Measurements from ENCODE around the gene TFDP2. TPM values are rescaled to one million over a fixed set of nuclear protein-coding genes. Genes with fewer than 3 reads are reported as not detected.
"Not testable (repeated sequence)": the region's sequence is repeated elsewhere in the genome, so short reads cannot be mapped to it uniquely, and the experiment has no call there.

TFDP2 gene
- total RNA-seq, 4 donors from 2014 or later, result 41.9 to 134 (median 47.3) TPM

DNA sequence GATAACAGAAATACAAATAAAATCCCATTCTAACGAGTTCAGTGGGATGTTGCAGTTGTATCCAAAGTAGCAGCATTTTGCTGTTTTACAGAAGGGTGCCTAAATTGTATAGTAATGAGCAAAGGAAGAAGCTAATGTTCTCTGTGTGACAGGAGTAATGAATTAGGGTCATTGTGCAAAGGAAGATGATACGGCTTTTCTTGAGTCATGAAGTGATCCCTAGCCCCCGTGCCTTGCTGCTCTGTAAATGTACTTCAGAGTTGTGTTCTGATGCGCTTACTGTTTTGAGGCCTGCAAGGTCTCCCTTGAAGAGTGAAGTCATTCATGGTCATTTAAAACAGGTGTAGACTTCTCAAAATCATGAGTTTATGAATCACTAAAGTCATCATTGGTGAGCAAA, 235.0 kb downstream of the TFDP2 start:
- no peaks in the 10 kb centered on the region for H3K4me1 ChIP-seq
- H3K36me3 ChIP-seq, result peaks cover 4 to 63% (median 31%) of the 10 kb centered on the region in 4 donors
- H3K27ac ChIP-seq (replicated peaks in 1 of 4), result no peak overlapping the region
- DNase-seq (ENCODE audit: extremely low spot score), result no peak
- H3K9me3 ChIP-seq, result no peaks in the 10 kb centered on the region
- H3K4me3 ChIP-seq, result no peak overlapping the region
- WGBS, result 86% methylated on average over 4 of the region's 4 CpGs
- H3K27me3 ChIP-seq, result no peaks in the 10 kb centered on the region
- intact Hi-C loops (cut with DNase I), result loop anchor here (10.0 kb wide), 1 partner anchor 340 kb away; no protein-coding TSS in a partner anchor
- TF ChIP-seq POLR2A (IDR thresholded peaks at IDR 0.05; ENCODE audit: low read depth) (no peak), EP300 (IDR thresholded peaks at IDR 0.05) (no peak), POLR2AphosphoS5 (IDR thresholded peaks at IDR 0.05) (no peak)
- TF ChIP-seq, protein P1, sequence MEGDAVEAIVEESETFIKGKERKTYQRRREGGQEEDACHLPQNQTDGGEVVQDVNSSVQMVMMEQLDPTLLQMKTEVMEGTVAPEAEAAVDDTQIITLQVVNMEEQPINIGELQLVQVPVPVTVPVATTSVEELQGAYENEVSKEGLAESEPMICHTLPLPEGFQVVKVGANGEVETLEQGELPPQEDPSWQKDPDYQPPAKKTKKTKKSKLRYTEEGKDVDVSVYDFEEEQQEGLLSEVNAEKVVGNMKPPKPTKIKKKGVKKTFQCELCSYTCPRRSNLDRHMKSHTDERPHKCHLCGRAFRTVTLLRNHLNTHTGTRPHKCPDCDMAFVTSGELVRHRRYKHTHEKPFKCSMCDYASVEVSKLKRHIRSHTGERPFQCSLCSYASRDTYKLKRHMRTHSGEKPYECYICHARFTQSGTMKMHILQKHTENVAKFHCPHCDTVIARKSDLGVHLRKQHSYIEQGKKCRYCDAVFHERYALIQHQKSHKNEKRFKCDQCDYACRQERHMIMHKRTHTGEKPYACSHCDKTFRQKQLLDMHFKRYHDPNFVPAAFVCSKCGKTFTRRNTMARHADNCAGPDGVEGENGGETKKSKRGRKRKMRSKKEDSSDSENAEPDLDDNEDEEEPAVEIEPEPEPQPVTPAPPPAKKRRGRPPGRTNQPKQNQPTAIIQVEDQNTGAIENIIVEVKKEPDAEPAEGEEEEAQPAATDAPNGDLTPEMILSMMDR (IDR thresholded peaks at IDR 0.05), result no peak

DNA sequence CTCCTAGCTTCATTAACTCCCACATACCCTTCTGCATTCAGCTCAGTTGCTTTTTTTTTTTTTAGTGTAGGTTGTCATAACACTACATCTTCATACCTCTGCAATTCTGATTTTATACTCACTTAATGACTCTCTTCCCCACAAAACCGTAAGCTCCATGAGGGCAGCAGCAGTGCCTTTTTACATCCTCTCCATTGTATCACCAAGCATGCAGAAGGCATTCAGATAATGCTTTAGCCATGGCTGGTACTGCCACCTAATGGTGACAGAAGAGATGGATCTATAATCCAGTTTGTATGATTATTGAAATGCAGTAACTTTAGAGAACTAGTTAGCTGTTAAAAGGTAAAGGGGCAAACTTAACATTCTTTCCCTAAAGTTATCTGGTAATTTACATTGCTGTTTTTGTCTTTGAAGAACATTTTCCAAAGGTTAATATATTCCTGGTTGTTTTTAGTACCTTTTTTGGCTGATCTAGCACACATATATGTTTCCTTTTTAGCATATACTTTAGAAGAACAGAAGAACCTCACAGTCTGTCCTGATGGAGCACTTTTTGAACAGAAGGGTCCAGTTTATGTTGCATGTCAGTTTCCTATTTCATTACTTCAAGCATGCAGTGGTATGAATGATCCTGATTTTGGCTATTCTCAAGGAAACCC, 236.1 kb downstream of the TFDP2 start:
- Histone ChIP-seq H3K36me3 (peaks cover 13 to 68% (median 36%) of the 10 kb centered on the region in 4 donors), H3K9me3 (no peaks in the 10 kb centered on the region), H3K27ac (replicated peaks in 1 of 4) (no peak overlapping the region), H3K4me1 (no peaks in the 10 kb centered on the region), H3K4me3 (no peak overlapping the region), H3K27me3 (no peaks in the 10 kb centered on the region)
- intact Hi-C loops (cut with DNase I), result loop anchor here (10.0 kb wide), 1 partner anchor 338 kb away; no protein-coding TSS in a partner anchor
- 67% methylated on average over 1 of the region's 1 CpG for WGBS
- TF ChIP-seq EP300 (IDR thresholded peaks at IDR 0.05), result no peak
- TF ChIP-seq, protein P1 (IDR thresholded peaks at IDR 0.05), result peak; percentile 49 to 67 (median 55)
- DNase-seq (ENCODE audit: extremely low spot score), result no peak

DNA sequence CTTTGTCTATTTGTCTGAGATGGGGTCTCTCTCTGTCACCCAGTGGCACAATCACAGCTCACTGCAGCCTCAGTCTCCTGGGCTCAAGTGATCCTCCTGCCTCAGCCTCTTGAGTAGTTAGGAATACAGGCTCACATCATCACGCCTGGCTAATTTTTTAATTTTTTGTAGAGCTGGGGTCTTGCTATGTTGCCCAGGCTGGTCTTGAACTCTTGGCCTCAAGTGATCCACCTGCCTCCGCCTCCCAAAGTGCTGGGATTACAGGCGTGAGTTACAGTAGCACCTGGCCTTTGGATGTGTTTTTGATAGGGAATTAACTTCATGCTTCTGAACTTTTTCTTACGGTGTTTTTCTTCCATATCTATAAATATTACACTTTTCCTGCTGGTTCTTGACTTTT, 239.4 kb downstream of the TFDP2 start:
- intact Hi-C loops (cut with DNase I), result loop anchor here (10.0 kb wide), 1 partner anchor 335 kb away; no protein-coding TSS in a partner anchor
- H3K4me3 ChIP-seq; H3K4me1 ChIP-seq; H3K27ac ChIP-seq (replicated peaks in 1 of 4); H3K9me3 ChIP-seq; DNase-seq (ENCODE audit: extremely low spot score); H3K27me3 ChIP-seq: not testable (repeated sequence)
- 98% methylated on average over 4 of the region's 4 CpGs for WGBS
- peaks cover 18 to 72% (median 46%) of the 10 kb centered on the region in 4 donors for H3K36me3 ChIP-seq

GRCh38 chr3:141909408-141909807, 239.9 kb downstream of the TFDP2 start:
- no peaks in the 10 kb centered on the region for H3K27me3 ChIP-seq
- H3K9me3 ChIP-seq, result no peaks in the 10 kb centered on the region
- DNase-seq (ENCODE audit: extremely low spot score), result no peak
- no peaks in the 10 kb centered on the region for H3K4me1 ChIP-seq
- intact Hi-C loops (cut with DNase I), result no loop called here
- no peak overlapping the region for H3K4me3 ChIP-seq
- no peak overlapping the region for H3K27ac ChIP-seq (replicated peaks in 1 of 4)
- TF ChIP-seq POLR2AphosphoS5 (IDR thresholded peaks at IDR 0.05), result no peak
- H3K36me3 ChIP-seq, result peaks cover 18 to 70% (median 45%) of the 10 kb centered on the region in 4 donors

- H3K4me1 ChIP-seq, result no peaks in the 10 kb centered on the region
- no peaks in the 10 kb centered on the region for H3K27me3 ChIP-seq
- H3K36me3 ChIP-seq, result peaks cover 17 to 58% (median 36%) of the 10 kb centered on the region in 4 donors
- H3K9me3 ChIP-seq, result no peaks in the 10 kb centered on the region
- H3K4me3 ChIP-seq, result no peak overlapping the region
- no peak for DNase-seq (ENCODE audit: extremely low spot score)
- 96% methylated on average over 2 of the region's 2 CpGs for WGBS
- H3K27ac ChIP-seq (replicated peaks in 1 of 4), result no peak overlapping the region
- intact Hi-C loops (cut with DNase I), result no loop called here
- TF ChIP-seq POLR2AphosphoS5 (IDR thresholded peaks at IDR 0.05), result no peak
- TF ChIP-seq POLR2A (IDR thresholded peaks at IDR 0.05; ENCODE audit: low read depth), result no peak
- TF ChIP-seq EP300 (IDR thresholded peaks at IDR 0.05), result no peak
Observed at GRCh38 chr3:141905129-141905528, 244.2 kb downstream of the TFDP2 start.

DNA sequence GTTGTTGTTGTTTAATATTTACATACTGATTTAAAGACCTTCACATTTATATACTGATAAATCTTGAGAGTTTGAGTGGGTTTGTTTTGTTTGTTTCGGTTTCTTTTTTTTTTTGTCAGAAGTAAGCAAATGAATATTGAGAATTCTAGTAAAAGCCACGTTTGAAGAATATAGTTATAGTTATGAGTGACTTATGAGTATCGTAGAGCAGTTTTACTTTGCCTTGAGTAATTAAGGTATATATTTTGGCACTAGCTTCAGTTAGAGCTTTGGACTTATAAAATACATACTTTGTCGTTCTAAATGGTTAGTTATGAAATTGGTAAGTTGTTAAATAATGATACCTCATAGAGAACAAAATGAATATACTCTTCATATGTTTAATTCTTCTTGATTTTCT, 245.1 kb downstream of the TFDP2 start:
- TF ChIP-seq, protein P1 (IDR thresholded peaks at IDR 0.05), result no peak
- TF ChIP-seq EP300 (IDR thresholded peaks at IDR 0.05) (no peak), POLR2AphosphoS5 (IDR thresholded peaks at IDR 0.05) (no peak), POLR2A (IDR thresholded peaks at IDR 0.05; ENCODE audit: low read depth) (no peak)
- DNase-seq (ENCODE audit: extremely low spot score), result no peak
- H3K4me1 ChIP-seq, result no peaks in the 10 kb centered on the region
- WGBS, result 91% methylated on average over 4 of the region's 4 CpGs
- peaks cover 17 to 53% (median 32%) of the 10 kb centered on the region in 4 donors for H3K36me3 ChIP-seq
- intact Hi-C loops (cut with DNase I), result no loop called here
- no peak overlapping the region for H3K27ac ChIP-seq (replicated peaks in 1 of 4)
- H3K27me3 ChIP-seq, result no peaks in the 10 kb centered on the region
- no peaks in the 10 kb centered on the region for H3K9me3 ChIP-seq
- no peak overlapping the region for H3K4me3 ChIP-seq

All from esophagus muscularis mucosa (tissue), 4 donors.